Gastroesophageal sphincter (tissue), 3 donors: ENCODE data around the gene FAM136A.

ENCODE experiments used
- CTCF ChIP-seq, 4 experiments: fragments of 200-600 bp in 2 of 4; fragments of 450-650 bp in 2 of 4; sonication (generic) in 1 of 4; IDR thresholded peaks; one replicate each; pipeline ENCODE4 v1.5.1; 2017 to 2019; ENCODE audit warnings: antibody characterized with exemption in 4 of 4, mild to moderate bottlenecking in 2 of 4, moderate library complexity in 2 of 4
- EP300 ChIP-seq: sonication (generic); formaldehyde crosslinking; IDR thresholded peaks from one replicate; pipeline ENCODE4 v1.6.1; 2017; ENCODE audit warnings: antibody characterized with exemption, mild to moderate bottlenecking
- POLR2A ChIP-seq, 2 donors: fragments of 450-650 bp; IDR thresholded peaks; one replicate each; pipeline ENCODE4 v1.6.1; 2017; ENCODE audit warnings: antibody characterized with exemption in 2 of 2, mild to moderate bottlenecking in 2 of 2, moderate library complexity in 1 of 2
- POLR2AphosphoS5 ChIP-seq: sonication (generic); formaldehyde crosslinking; IDR thresholded peaks from one replicate; pipeline ENCODE4 v1.6.1; 2017; ENCODE audit warnings: antibody characterized with exemption

- TF ChIP-seq CTCF (IDR thresholded peaks at IDR 0.05), result no peak
- TF ChIP-seq POLR2A (IDR thresholded peaks at IDR 0.05), result no peak
- no peak for TF ChIP-seq POLR2AphosphoS5
- no peak for TF ChIP-seq EP300
These were observed 46.0 kb upstream of the FAM136A start for GRCh38 chr2:70347831-70348230.
